Kidney (tissue), 14 donors: Measurements from ENCODE around the gene PHF21B. TPM values are rescaled to one million over a fixed set of nuclear protein-coding genes. Genes with fewer than 3 reads are reported as not detected.
A peak's percentile ranks its signal among the peaks of the same experiment; 100 is the strongest.

ENCODE experiments used
- DNase-seq, 5 donors: peaks; one replicate each; pipeline ENCODE4 v3.0.0-alpha.2; 2013 to 2020
- FAIRE-seq: peaks from 2 replicates; lab custom pipeline; 2012; peaks lifted over from hg19 to GRCh38; lab: Jason Lieb, UNC
- H3K27ac ChIP-seq, 2 donors: one replicate each; pipeline ENCODE4 v1.7.0; 2013; ENCODE audit warnings: low read depth in 2 of 2, low read length in 2 of 2, inconsistent platforms in 1 of 2
- H3K27me3 ChIP-seq: one replicate; pipeline ENCODE4 v1.7.1; 2013; ENCODE audit warnings: low read length, inconsistent platforms; ENCODE audit not compliant: control insufficient read depth, insufficient read depth
- H3K36me3 ChIP-seq, 3 donors: one replicate each; pipeline versions ENCODE4 v1.7.0 to v1.7.1; 2013; ENCODE audit warnings: low read length in 3 of 3, control low read depth in 1 of 3, inconsistent platforms in 1 of 3; ENCODE audit not compliant: insufficient read depth in 3 of 3, control insufficient read depth in 2 of 3
- H3K4me1 ChIP-seq, 3 donors: one replicate each; pipeline versions ENCODE4 v1.7.0 to v1.7.1; 2013; ENCODE audit warnings: low read length in 3 of 3, inconsistent platforms in 1 of 3, low read depth in 1 of 3; ENCODE audit not compliant: control insufficient read depth in 2 of 3, insufficient read depth in 2 of 3
- H3K4me3 ChIP-seq, 3 donors: one replicate each; pipeline versions ENCODE4 v1.7.0 to v1.8.1; 2013; ENCODE audit warnings: low read length in 3 of 3, control low read depth in 1 of 3, inconsistent platforms in 1 of 3
- H3K9ac ChIP-seq, 3 donors: one replicate each; pipeline versions ENCODE4 v1.7.0 to v1.7.1; 2013; ENCODE audit warnings: low read length in 3 of 3, control low read depth in 1 of 3, inconsistent platforms in 1 of 3
- H3K9me3 ChIP-seq, 3 donors: one replicate each; pipeline versions ENCODE4 v1.7.0 to v1.7.1; 2013; ENCODE audit warnings: low read length in 3 of 3, control low read depth in 1 of 3, inconsistent platforms in 1 of 3; ENCODE audit not compliant: control insufficient read depth in 2 of 3, insufficient read depth in 1 of 3
- CTCF ChIP-seq: IDR thresholded peaks from 3 replicates; pipeline ENCODE4 v1.5.1; 2012; ENCODE audit warnings: mild to moderate bottlenecking, moderate library complexity, borderline replicate concordance; ENCODE audit not compliant: insufficient read depth; ENCODE audit errors: extremely low read depth
- intact Hi-C: fragments of 100-400 bp; cut with DNase I; formaldehyde crosslinking; loops from one replicate; pipeline ENCODE4 v1.11.1; 2022
- polyA plus RNA-seq: library from polyadenylated mRNA; stranded (reverse); fragments of 350-450 nt; fragmentation: Illumina TruSeq; extraction: RNeasy Lipid Tissue Mini Kit (QIAGEN cat#74804); gene quantifications from one replicate; pipeline ENCODE4 v1.2.3, GENCODE V29; 2014; ENCODE audit warnings: low read depth, low replicate concordance; ENCODE audit not compliant: insufficient read depth
- total RNA-seq: library from RNA; stranded (reverse); fragmentation: NEBNext Ultra II Directional; extraction: Animal tissue kit (Norgen Biotek cat#: 25700); gene quantifications from one replicate; pipeline ENCODE4 v1.2.1, GENCODE V29; 2021
- donor health status: control.
- donor health status: control.
- donor health status: control.
- donor health status: control.
- donor health status: control.
- donor health status: DM: yes; HTN: yes; CAD: no.
- donor health status: Normal renal cell carcinoma (clear cell type).

The PHF21B gene
- total and polyA plus RNA-seq, 2 donors from 2014 or later = 1.1 to 2.8 TPM

- intact Hi-C loops = no loop called here
- H3K9me3 ChIP-seq = no peaks in the 10 kb centered on the region
- no peak overlapping the region for H3K9ac ChIP-seq
- H3K4me1 ChIP-seq = no peaks in the 10 kb centered on the region
- no peak for FAIRE-seq
- peak in 1 of 5 donors; percentile 55 for DNase-seq
- TF ChIP-seq CTCF = no peak
- H3K27me3 ChIP-seq = no peaks in the 10 kb centered on the region
- H3K36me3 ChIP-seq = no peaks in the 10 kb centered on the region
- H3K4me3 ChIP-seq = no peak overlapping the region
- no peak overlapping the region for H3K27ac ChIP-seq
Measured at GRCh38 chr22:44920183-44920582, 89.6 kb downstream of the PHF21B start.

- intact Hi-C loops = no loop called here
- DNase-seq = peak in 1 of 5 donors; percentile 38
Measured at GRCh38 chr22:44919691-44920090, 90.1 kb downstream of the PHF21B start.

GRCh38 chr22:44918925-44919392 lies 90.8 kb downstream of the PHF21B start:
- Histone ChIP-seq H3K4me1 (no peaks in the 10 kb centered on the region), H3K36me3 (no peaks in the 10 kb centered on the region), H3K4me3 (no peak overlapping the region), H3K27me3 (no peaks in the 10 kb centered on the region), H3K9me3 (no peaks in the 10 kb centered on the region), H3K9ac (no peak overlapping the region), H3K27ac (no peak overlapping the region)
- FAIRE-seq (no peak), DNase-seq (peak in 1 of 5 donors; percentile 15)
- intact Hi-C loops = no loop called here
- TF ChIP-seq CTCF = no peak

More at GRCh38 chr22:44919691-44920090, 90.1 kb downstream of the PHF21B start:
- H3K27ac ChIP-seq = no peak overlapping the region
- H3K4me1 ChIP-seq = no peaks in the 10 kb centered on the region
- H3K9ac ChIP-seq = no peak overlapping the region
- no peak overlapping the region for H3K4me3 ChIP-seq
- H3K27me3 ChIP-seq = no peaks in the 10 kb centered on the region
- H3K9me3 ChIP-seq = no peaks in the 10 kb centered on the region
- TF ChIP-seq CTCF = no peak
- no peaks in the 10 kb centered on the region for H3K36me3 ChIP-seq
- no peak for FAIRE-seq
